Heart left ventricle (tissue), 13 donors: ENCODE measurements around the gene RAB5A.
"Not testable (repeated sequence)": the region's sequence is repeated elsewhere in the genome, so short reads cannot be mapped to it uniquely, and the experiment has no call there.

Source experiments
- POLR2A ChIP-seq, 2 donors: fragments of 450-650 bp; IDR thresholded peaks; one replicate each; pipeline ENCODE4 v1.6.1; 2017; ENCODE audit warnings: antibody characterized with exemption in 2 of 2, mild to moderate bottlenecking in 2 of 2, moderate library complexity in 2 of 2
- TF ChIP-seq, protein P1 (sequence below), 12 donors: fragments of 200-600 bp; sonication (generic) in 4 of 12; IDR thresholded peaks; one replicate each; pipeline versions ENCODE4 v1.5.0 to v1.8.0; 2018 to 2022; ENCODE audit warnings: antibody characterized with exemption in 12 of 12, mild to moderate bottlenecking in 5 of 12
- donor health status: ischemic (EF 13 %, LVEDD 7.1; RV severe dilation, severe dysfunction).
- donor health status: DM: no; HTN: yes; CAD: no.
- donor health status: DM: no; HTN: no; CAD: no.
- donor health status: ischemic (EF 25% LVEDD 6.9; RV normal size, moderate dysfunction).
- donor health status: ischemic (EF 25% LVEDD 5.7; RV mildly dilated, moderate dysfunction).
- donor health status: ischemic (EF 35%, LVEDD 5.7; RV mildly dilated, moderate dysfunction).
- donor health status: nonischemic (EF 11% LVEDD 7.7; RV severe dilation, severe dysfunction).
- donor health status: DM: yes; HTN: yes; CAD: no.
- donor health status: PGD.
- donor health status: ischemic (EF 29% LVEDD 5.4; RV normal size, mild dysfunction).
- donor health status: nonischemic (EF 23%, LVEDD 6.1; RV moderate dilation, normal function).

DNA sequence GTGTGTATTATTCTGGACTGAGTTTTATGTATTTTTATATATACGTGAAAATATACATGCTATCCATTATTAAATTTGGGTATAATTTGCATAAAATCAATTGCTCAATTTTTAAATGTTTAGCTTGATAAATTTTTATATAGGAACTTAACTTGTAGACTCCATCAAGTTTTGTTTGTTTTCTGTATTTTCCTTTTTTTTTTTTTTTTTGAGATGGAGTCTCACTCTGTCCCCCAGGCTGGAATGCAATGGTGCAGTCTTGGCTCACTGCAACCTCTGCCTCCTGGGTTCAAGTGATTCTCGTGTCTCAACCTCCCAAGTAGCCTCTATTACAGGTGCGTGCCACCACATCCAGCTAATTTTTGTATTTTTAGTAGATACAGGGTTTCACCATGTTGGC lies 69.2 kb downstream of the RAB5A start:
- TF ChIP-seq, protein P1, sequence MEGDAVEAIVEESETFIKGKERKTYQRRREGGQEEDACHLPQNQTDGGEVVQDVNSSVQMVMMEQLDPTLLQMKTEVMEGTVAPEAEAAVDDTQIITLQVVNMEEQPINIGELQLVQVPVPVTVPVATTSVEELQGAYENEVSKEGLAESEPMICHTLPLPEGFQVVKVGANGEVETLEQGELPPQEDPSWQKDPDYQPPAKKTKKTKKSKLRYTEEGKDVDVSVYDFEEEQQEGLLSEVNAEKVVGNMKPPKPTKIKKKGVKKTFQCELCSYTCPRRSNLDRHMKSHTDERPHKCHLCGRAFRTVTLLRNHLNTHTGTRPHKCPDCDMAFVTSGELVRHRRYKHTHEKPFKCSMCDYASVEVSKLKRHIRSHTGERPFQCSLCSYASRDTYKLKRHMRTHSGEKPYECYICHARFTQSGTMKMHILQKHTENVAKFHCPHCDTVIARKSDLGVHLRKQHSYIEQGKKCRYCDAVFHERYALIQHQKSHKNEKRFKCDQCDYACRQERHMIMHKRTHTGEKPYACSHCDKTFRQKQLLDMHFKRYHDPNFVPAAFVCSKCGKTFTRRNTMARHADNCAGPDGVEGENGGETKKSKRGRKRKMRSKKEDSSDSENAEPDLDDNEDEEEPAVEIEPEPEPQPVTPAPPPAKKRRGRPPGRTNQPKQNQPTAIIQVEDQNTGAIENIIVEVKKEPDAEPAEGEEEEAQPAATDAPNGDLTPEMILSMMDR (IDR thresholded peaks at IDR 0.05) = not testable (repeated sequence)
- not testable (repeated sequence) for TF ChIP-seq POLR2A (IDR thresholded peaks at IDR 0.05)
